DMS153 treated with DMSO at 0.1 percent for 48 hours (cell line): ENCODE measurements around the gene NACC1.
"Not testable (repeated sequence)": the region's sequence is repeated elsewhere in the genome, so short reads cannot be mapped to it uniquely, and the experiment has no call there.

Experiments used
- DNase-seq: peaks from one replicate; lab custom pipeline; 2025; ENCODE audit not compliant: unreplicated experiment; lab: John Stamatoyannopoulos, UW

NACC1 gene

GRCh38 chr19:13138171-13138915, 20.3 kb downstream of the NACC1 start:
- no peak for DNase-seq

- no peak for DNase-seq
Observed at GRCh38 chr19:13138916-13139198, 20.8 kb downstream of the NACC1 start.

- DNase-seq = no peak
Observed at GRCh38 chr19:13139633-13140311, 21.7 kb downstream of the NACC1 start.

GRCh38 chr19:13146763-13147563, 28.9 kb downstream of the NACC1 start:
- no peak for DNase-seq

- DNase-seq = not testable (repeated sequence)
Observed at GRCh38 chr19:13149173-13149627, 31.1 kb downstream of the NACC1 start.

- peak; percentile 8 for DNase-seq
Observed at GRCh38 chr19:13149628-13150186, 31.6 kb downstream of the NACC1 start.

- peak; percentile 89 for DNase-seq
Observed at GRCh38 chr19:13150187-13150930, 32.3 kb downstream of the NACC1 start, which contains the start of the genes IER2 and STX10. IER2 (plus strand) TSS chr19:13150411; CDS start chr19:13153187, 2,776 bp downstream. STX10 (minus strand) TSS chr19:13150375; CDS start chr19:13150173, 202 bp downstream.

- no peak for DNase-seq
Observed at GRCh38 chr19:13150931-13151604, 33.0 kb downstream of the NACC1 start.

- DNase-seq = peak; percentile 93
Observed at GRCh38 chr19:13151605-13152355, 33.7 kb downstream of the NACC1 start.

GRCh38 chr19:13152356-13152973, 34.4 kb downstream of the NACC1 start:
- no peak for DNase-seq

- DNase-seq = peak; percentile 77
Observed at GRCh38 chr19:13152974-13153568, 35.0 kb downstream of the NACC1 start.

- DNase-seq = no peak
Observed at GRCh38 chr19:13153569-13154240, 35.6 kb downstream of the NACC1 start.

- no peak for DNase-seq
Observed at GRCh38 chr19:13154241-13154778, 36.2 kb downstream of the NACC1 start.

GRCh38 chr19:13154911-13155471, 36.9 kb downstream of the NACC1 start:
- peak; percentile 76 for DNase-seq

GRCh38 chr19:13155472-13156359, 37.7 kb downstream of the NACC1 start:
- peak; percentile 68 for DNase-seq

- no peak for DNase-seq
Observed at GRCh38 chr19:13159713-13160112, 41.6 kb downstream of the NACC1 start.
